Tibial nerve (tissue), 4 donors: ENCODE data around the gene IVD. TPM values are rescaled to one million over a fixed set of nuclear protein-coding genes. Genes with fewer than 3 reads are reported as not detected.

Source experiments
- DNase-seq, 2 donors: peaks; one replicate each; pipeline ENCODE4 v3.0.0-alpha.2; 2019; ENCODE audit warnings: low spot score in 2 of 2
- H3K27ac ChIP-seq, 4 donors: fragments of 200-600 bp; sonication (generic) in 3 of 4; one replicate each; pipeline ENCODE4 v1.5.1; 2017 to 2019; ENCODE audit warnings: mild to moderate bottlenecking in 1 of 4
- H3K27me3 ChIP-seq, 2 donors: fragments of 200-600 bp; sonication (generic) in 1 of 2; one replicate each; pipeline versions ENCODE4 v1.5.1 to v1.6.0; 2017 to 2019
- H3K36me3 ChIP-seq, 3 donors: fragments of 200-600 bp; sonication (generic); one replicate each; pipeline ENCODE4 v1.5.1; 2018 to 2019
- H3K4me1 ChIP-seq, 4 donors: fragments of 200-600 bp; sonication (generic) in 3 of 4; one replicate each; pipeline ENCODE4 v1.5.1; 2017 to 2019
- H3K4me3 ChIP-seq, 4 donors: fragments of 200-600 bp; sonication (generic) in 3 of 4; one replicate each; pipeline ENCODE4 v1.5.1; 2017 to 2019; ENCODE audit warnings: mild to moderate bottlenecking in 1 of 4, moderate library complexity in 1 of 4
- H3K9me3 ChIP-seq, 4 donors: fragments of 200-600 bp; sonication (generic) in 3 of 4; one replicate each; pipeline ENCODE4 v1.5.1; 2017 to 2019
- EP300 ChIP-seq, 2 donors: sonication (generic); formaldehyde crosslinking; IDR thresholded peaks; one replicate each; pipeline ENCODE4 v1.6.1; 2017; ENCODE audit warnings: antibody characterized with exemption in 2 of 2, mild to moderate bottlenecking in 1 of 2
- POLR2A ChIP-seq, 2 donors: fragments of 450-650 bp; IDR thresholded peaks; one replicate each; pipeline ENCODE4 v1.6.1; 2017; ENCODE audit warnings: antibody characterized with exemption in 2 of 2, mild to moderate bottlenecking in 2 of 2, moderate library complexity in 2 of 2
- WGBS, 2 donors: methylation state at CpG; one replicate each; pipeline ENCODE4 v1.1.5; 2018; 5-methylcytosine and 5-hydroxymethylcytosine counted together
- total RNA-seq, 4 donors: library from RNA; depleted of rRNA; stranded (reverse); fragments of >200 nt; gene quantifications; one replicate each; pipeline ENCODE4 v1.1.0, GENCODE V29; 2016
- TF ChIP-seq, protein P1 (sequence below), 5 experiments: fragments of 200-600 bp in 3 of 5; fragments of 450-650 bp in 2 of 5; sonication (generic) in 3 of 5; IDR thresholded peaks; one replicate each; pipeline ENCODE4 v1.5.1; 2016 to 2019; ENCODE audit warnings: antibody characterized with exemption in 5 of 5, mild to moderate bottlenecking in 3 of 5, moderate library complexity in 2 of 5

Gene IVD
- total RNA-seq, 4 donors from 2014 or later: 62.8 to 88.6 (median 76.7) TPM

DNA sequence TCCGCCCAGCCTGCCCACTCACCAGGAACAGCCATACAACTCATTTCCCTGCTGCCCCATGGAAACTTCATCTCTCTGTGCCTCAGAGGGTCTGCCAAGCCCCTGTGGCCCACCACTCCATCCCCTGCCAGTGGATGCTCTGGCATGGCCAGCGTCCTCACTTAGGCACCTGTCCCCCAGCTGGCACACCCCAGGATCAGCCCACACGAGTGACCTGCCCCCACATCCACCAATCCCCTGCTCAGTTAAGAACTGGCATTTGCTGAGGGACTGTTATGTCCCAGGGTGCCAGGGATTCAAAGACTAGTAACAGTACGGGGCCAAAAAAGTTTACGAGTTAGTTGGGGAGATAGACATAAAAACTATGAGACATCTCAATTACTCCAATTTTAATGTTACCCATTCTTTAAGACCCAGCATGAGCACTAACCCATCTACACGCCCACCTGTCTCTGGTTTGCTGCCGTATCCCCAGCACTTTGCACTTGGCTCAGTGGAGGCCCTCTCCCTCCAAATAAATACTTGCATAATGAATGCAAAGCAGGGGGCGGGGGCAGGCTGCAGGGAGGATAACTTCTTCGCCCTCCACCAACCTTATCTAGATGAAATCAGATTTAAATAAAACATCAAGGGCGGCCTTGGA is 23.6 kb downstream of the IVD start:
- WGBS, 2 donors: 79 to 80% methylated on average over 9 to 10 of the region's 10 CpGs
- Histone ChIP-seq H3K4me1 (no peaks in the 10 kb centered on the region), H3K9me3 (no peaks in the 10 kb centered on the region), H3K27me3 (no peaks in the 10 kb centered on the region), H3K27ac (no peak overlapping the region), H3K36me3 (peaks cover 0 to 27% (median 0%) of the 10 kb centered on the region in 3 donors), H3K4me3 (no peak overlapping the region)
- TF ChIP-seq, protein P1, sequence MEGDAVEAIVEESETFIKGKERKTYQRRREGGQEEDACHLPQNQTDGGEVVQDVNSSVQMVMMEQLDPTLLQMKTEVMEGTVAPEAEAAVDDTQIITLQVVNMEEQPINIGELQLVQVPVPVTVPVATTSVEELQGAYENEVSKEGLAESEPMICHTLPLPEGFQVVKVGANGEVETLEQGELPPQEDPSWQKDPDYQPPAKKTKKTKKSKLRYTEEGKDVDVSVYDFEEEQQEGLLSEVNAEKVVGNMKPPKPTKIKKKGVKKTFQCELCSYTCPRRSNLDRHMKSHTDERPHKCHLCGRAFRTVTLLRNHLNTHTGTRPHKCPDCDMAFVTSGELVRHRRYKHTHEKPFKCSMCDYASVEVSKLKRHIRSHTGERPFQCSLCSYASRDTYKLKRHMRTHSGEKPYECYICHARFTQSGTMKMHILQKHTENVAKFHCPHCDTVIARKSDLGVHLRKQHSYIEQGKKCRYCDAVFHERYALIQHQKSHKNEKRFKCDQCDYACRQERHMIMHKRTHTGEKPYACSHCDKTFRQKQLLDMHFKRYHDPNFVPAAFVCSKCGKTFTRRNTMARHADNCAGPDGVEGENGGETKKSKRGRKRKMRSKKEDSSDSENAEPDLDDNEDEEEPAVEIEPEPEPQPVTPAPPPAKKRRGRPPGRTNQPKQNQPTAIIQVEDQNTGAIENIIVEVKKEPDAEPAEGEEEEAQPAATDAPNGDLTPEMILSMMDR (IDR thresholded peaks at IDR 0.05): no peak
- DNase-seq: no peak

DNA sequence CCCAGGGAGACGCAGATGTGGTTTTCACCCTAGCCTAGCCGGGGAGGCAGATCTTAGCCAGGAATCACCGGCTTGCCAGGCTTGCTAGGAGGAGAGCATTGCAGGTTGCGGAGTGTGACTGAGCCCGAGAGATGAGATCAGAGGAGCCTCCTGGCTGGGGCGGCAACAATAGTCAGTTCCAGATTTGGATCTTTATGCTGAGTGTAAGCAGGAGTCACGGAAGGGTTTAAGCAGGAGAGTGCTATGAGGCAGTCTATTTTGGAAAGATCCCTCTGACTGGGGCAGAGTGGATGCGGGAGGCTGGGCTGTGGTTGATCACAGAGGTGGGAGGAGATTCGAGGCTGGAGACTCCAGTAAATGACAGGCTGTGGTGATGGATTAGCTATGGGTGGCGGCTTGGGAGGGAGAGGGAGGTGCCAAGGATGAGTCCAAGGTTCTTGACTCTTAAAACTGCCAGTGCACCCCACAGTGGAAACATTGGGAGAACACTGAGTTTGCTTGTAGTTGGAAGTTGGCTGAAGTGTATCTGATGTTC is 24.7 kb downstream of the IVD start:
- no peak overlapping the region for H3K27ac ChIP-seq
- H3K27me3 ChIP-seq: no peaks in the 10 kb centered on the region
- TF ChIP-seq EP300 (IDR thresholded peaks at IDR 0.05) (no peak), POLR2A (IDR thresholded peaks at IDR 0.05) (no peak)
- TF ChIP-seq, protein P1 (IDR thresholded peaks at IDR 0.05): no peak
- no peaks in the 10 kb centered on the region for H3K9me3 ChIP-seq
- WGBS, 2 donors: 70 to 77% methylated on average over 10 of the region's 10 CpGs
- peaks cover 0 to 19% (median 0%) of the 10 kb centered on the region in 3 donors for H3K36me3 ChIP-seq
- H3K4me3 ChIP-seq: no peak overlapping the region
- no peaks in the 10 kb centered on the region for H3K4me1 ChIP-seq
- DNase-seq: no peak

DNA sequence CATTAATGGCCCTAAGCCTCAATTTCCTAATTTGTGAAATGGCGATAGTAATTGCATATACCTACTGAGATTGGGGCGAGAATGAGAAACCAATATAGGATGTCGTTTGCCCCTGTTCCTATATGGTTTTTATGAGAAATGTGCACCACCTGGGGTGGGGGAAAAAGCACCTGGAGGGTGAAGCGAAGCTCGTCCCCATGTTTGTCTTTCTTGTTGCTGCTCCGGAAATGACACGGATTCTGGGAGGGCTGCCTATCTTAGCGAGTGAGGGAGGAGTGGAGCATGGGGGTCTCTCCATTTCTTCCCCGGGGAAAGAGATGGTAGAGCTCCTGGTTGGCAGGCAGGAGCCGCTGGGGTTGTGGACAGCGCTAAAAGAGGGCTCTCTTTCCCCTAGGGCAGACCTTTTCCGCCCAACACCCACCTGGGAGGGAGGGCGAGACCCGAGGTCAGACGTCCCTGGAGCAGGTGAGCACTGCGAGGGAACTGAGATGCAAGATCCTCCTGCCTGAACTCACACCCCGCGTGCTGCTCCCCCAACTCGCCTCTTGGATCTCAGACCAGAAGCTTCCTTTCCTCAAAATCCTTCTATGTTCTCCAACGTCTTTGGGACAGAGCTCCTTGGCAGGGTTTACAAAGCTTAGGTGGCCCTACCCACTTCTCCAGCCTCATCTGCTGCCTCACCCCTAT is 29.6 kb downstream of the IVD start:
- no peak overlapping the region for H3K27ac ChIP-seq
- WGBS, 2 donors: 49 to 50% methylated on average over 20 of the region's 20 CpGs
- H3K4me1 ChIP-seq: peaks cover 0 to 39% (median 22%) of the 10 kb centered on the region in 4 donors
- no peaks in the 10 kb centered on the region for H3K9me3 ChIP-seq
- no peak for DNase-seq
- TF ChIP-seq, protein P1 (IDR thresholded peaks at IDR 0.05): no peak
- H3K4me3 ChIP-seq: no peak overlapping the region
- peaks cover 0 to 27% of the 10 kb centered on the region in 2 donors for H3K27me3 ChIP-seq
- peaks cover 0 to 5% (median 0%) of the 10 kb centered on the region in 3 donors for H3K36me3 ChIP-seq

DNA sequence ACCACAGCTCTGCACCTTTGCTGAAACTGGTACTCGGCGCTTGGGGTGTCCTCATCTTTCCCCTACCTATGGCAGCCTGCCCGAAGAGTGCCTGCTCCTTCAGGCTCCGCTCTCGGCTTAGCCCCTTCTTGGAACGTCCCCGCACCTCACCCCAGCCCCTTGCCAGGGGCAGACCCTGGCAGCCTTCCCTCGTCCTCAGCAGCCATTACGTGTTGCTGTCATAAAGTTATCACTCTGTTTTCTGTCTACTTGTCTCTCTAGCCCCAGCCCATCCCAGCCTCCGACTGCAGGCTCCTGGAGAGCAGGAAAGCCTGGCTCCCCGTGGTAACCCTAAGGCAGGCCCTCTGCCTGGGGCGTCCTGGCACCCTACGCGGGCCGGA is 30.1 kb downstream of the IVD start:
- H3K4me1 ChIP-seq: peaks cover 0 to 42% (median 24%) of the 10 kb centered on the region in 4 donors
- H3K9me3 ChIP-seq: no peaks in the 10 kb centered on the region
- peaks cover 0 to 5% (median 0%) of the 10 kb centered on the region in 3 donors for H3K36me3 ChIP-seq
- DNase-seq: no peak
- H3K4me3 ChIP-seq: peak overlapping the region in 3 of 4 donors; percentile 28 to 41 (median 39)
- TF ChIP-seq, protein P1 (IDR thresholded peaks at IDR 0.05): no peak
- TF ChIP-seq EP300 (IDR thresholded peaks at IDR 0.05): no peak
- TF ChIP-seq POLR2A (IDR thresholded peaks at IDR 0.05): no peak
- no peak overlapping the region for H3K27ac ChIP-seq
- peaks cover 0 to 27% of the 10 kb centered on the region in 2 donors for H3K27me3 ChIP-seq
- WGBS, 2 donors: 7 to 21% methylated on average over 14 to 15 of the region's 15 CpGs
